Measurements from ENCODE around the gene GPATCH11. TPM values are rescaled to one million over a fixed set of nuclear protein-coding genes. Genes with fewer than 3 reads are reported as not detected.

The GPATCH11 gene
- 1 to 10 TPM; 6.6 to 6.9 TPM for total RNA-seq
- 1 to 10 TPM; 4.2 to 8.9 TPM for polyA plus RNA-seq
- long read RNA-seq, donor 1, partial matches to known transcripts = 1 of 5 reads
- long read RNA-seq, donor 1, other reads (novel, unspliced or antisense) = 1 of 5 reads
- long read RNA-seq, donor 2, partial matches to known transcripts = 2 of 7 reads
- long read RNA-seq, donor 2, other reads (novel, unspliced or antisense) = 2 of 7 reads

DNA sequence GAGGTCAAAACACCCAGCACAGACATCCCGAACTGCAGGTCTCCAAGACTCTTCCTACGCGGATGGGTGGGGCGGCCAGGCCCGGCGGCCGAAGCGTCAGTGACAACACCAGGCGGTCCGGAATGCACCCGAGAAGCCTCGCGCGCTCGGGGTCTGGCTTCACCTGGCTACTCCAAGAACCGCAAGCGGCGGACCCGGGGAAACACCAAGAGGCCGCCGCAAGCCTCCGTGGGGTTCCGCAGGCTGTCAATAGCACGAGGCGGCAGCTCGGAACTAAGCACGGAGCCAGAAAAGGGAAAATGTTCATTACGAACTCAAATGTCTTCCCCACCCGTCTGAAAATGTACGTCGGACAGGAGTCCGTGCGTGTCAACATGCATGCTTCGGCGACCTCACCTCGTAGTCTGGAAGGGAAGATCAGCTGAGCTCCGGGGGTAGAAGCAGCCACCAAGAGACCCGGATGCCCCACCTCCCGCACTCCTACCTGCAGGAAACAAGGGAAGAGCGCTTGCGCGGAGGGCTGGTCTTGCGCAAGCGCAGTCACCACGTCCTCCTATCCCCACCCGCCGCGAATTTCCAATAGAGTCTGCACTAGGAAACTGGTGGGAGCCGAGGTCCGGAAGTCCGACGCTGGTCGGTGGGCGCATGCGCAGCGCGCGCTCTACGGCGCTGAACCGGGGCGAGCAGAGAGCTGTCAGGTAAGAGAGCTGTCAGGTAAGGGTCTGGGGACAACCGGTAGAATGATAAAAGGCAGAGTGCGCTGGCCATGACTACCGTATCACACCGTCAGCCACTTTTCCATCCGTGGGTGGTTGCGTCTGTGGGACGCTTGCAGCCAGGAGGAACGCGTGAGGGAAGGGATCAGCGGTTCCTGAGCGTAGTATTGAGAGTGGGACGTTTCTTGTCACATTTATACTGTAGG, at the start of gene GPATCH11, which contains the start of gene HEATR5B:
GPATCH11 (plus strand) TSS at position 646 of the 922 bp plus-strand sequence. CDS start 3,864 bp downstream, outside the sequence.
HEATR5B (minus strand) TSS at position 500 of the 922 bp plus-strand sequence. CDS start 958 bp downstream, outside the sequence.
- Histone ChIP-seq H3K4me1 (ENCODE audit: control insufficient read depth in 1 of 2, insufficient read depth in 2 of 2, low read length in 2 of 2) (peaks cover 3 to 6% of the 10 kb centered on the region in 2 donors), H3K4me3 (ENCODE audit: low read length in 2 of 2) (peak within 1 kb of the TSS; percentile 87 to 90), H3K36me3 (ENCODE audit: control insufficient read depth in 1 of 2, insufficient read depth in 2 of 2, low read length in 1 of 2) (peaks cover 0 to 4% of the 10 kb centered on the region in 2 donors), H3K9me3 (ENCODE audit: control insufficient read depth, low read length) (no peaks in the 10 kb centered on the region), H3K27me3 (ENCODE audit: control insufficient read depth in 1 of 2, insufficient read depth in 2 of 2, low read length in 1 of 2) (no peaks in the 10 kb centered on the region), H3K27ac (ENCODE audit: low read depth in 1 of 2, low read length in 2 of 2) (peak within 1 kb of the TSS in 1 of 2 donors; percentile 16)
- ATAC-seq (ENCODE audit: low FRiP score) (peak; percentile 99), DNase-seq (peak; percentile 95 to 96)
- WGBS, 2 donors = 0% methylated on average over 74 of the region's 74 CpGs
- intact Hi-C loops (cut with DNase I) = no loop called here

DNA sequence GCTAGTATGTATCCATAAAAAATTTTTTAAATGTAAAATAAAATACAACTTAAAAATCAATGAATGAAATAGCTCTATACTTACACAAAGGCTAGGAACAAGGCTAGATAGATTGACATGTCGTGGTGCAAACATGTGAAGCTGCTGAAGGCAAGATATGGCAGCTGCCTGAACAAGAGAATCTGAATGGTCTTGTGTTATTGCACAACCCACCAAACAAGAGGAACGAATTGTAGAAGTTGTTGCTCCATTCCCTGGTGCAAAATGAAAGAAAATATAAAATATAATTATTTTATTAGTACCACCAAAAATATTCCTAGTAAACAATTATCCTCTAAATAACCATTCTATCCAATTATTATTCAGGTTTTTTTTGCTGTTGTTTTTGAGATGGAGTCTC, 46.5 kb upstream of the GPATCH11 start:
- 93 to 94% methylated on average over 2 of the region's 2 CpGs for WGBS, 2 donors
- no peak for ATAC-seq (ENCODE audit: low FRiP score)
- no peaks in the 10 kb centered on the region for H3K9me3 ChIP-seq (ENCODE audit: control insufficient read depth, low read length)
- H3K4me1 ChIP-seq (ENCODE audit: control insufficient read depth in 1 of 2, insufficient read depth in 2 of 2, low read length in 2 of 2) = no peaks in the 10 kb centered on the region
- no peak for DNase-seq
- intact Hi-C loops (cut with DNase I) = no loop called here
- H3K36me3 ChIP-seq (ENCODE audit: control insufficient read depth in 1 of 2, insufficient read depth in 2 of 2, low read length in 1 of 2) = peaks cover 0 to 2% of the 10 kb centered on the region in 2 donors
- no peaks in the 10 kb centered on the region for H3K27me3 ChIP-seq (ENCODE audit: control insufficient read depth in 1 of 2, insufficient read depth in 2 of 2, low read length in 1 of 2)
- H3K27ac ChIP-seq (ENCODE audit: low read depth in 1 of 2, low read length in 2 of 2) = no peak overlapping the region
- H3K4me3 ChIP-seq (ENCODE audit: low read length in 2 of 2) = no peak overlapping the region

DNA sequence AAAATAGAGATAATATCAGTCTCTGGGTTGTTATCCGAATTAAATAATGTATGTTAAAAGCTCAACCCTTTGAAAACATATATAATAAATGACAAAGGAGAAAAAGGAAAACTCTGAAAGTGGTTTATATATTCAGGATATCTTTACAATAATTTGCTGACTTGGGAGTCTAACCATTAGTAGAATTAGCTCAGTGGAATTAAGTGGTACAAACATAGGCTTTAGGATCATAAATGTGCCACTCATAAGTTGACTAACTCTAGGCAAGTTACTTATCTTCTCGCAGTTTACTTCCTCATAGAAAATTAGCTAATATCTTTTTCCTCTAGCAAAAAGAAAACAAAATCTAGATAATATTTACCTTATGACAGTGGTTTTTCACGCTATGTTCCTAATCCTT, 44.7 kb upstream of the GPATCH11 start:
- H3K27me3 ChIP-seq (ENCODE audit: control insufficient read depth in 1 of 2, insufficient read depth in 2 of 2, low read length in 1 of 2) = no peaks in the 10 kb centered on the region
- DNase-seq (no peak), ATAC-seq (ENCODE audit: low FRiP score) (no peak)
- H3K27ac ChIP-seq (ENCODE audit: low read depth in 1 of 2, low read length in 2 of 2) = no peak overlapping the region
- H3K9me3 ChIP-seq (ENCODE audit: control insufficient read depth, low read length) = no peaks in the 10 kb centered on the region
- WGBS, 2 donors = 95% methylated on average over 3 of the region's 3 CpGs
- intact Hi-C loops (cut with DNase I) = no loop called here
- no peak overlapping the region for H3K4me3 ChIP-seq (ENCODE audit: low read length in 2 of 2)
- H3K4me1 ChIP-seq (ENCODE audit: control insufficient read depth in 1 of 2, insufficient read depth in 2 of 2, low read length in 2 of 2) = no peaks in the 10 kb centered on the region
- peaks cover 0 to 2% of the 10 kb centered on the region in 2 donors for H3K36me3 ChIP-seq (ENCODE audit: control insufficient read depth in 1 of 2, insufficient read depth in 2 of 2, low read length in 1 of 2)

DNA sequence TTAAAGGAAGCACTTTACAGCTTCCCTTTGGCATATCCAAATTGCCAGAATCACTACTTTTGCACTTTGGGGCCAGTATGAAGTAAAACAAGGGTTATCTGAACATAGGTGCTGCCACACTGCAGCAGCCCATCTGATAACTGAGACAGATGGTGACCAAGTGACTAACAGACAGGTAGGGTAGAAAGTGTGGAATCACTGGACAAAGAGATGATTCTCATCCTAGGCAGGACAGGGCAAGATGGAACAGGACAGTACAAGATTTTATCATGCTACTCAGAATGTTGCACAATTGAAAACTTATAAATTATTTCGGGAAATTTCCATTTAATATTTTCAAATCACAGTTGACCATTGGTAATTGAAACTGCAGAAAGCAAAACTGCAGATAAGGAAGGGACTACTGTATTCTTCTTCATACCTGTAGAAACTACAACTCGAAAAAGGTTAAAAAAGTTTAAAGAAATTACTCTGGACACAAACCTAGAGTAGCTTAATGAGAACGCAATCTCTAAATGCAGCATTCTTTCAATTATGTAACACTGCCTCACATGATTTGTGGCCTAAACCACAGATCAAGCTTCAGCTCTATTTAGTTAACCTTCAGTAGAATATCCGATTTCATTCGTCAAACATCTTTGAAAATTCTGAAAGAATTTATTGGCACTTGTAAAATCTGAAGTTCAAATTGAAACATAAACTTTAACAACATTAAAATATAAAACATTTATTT, 31.6 kb upstream of the GPATCH11 start:
- no peak for ATAC-seq (ENCODE audit: low FRiP score)
- Histone ChIP-seq H3K9me3 (ENCODE audit: control insufficient read depth, low read length) (no peaks in the 10 kb centered on the region), H3K27me3 (ENCODE audit: control insufficient read depth in 1 of 2, insufficient read depth in 2 of 2, low read length in 1 of 2) (no peaks in the 10 kb centered on the region), H3K4me3 (ENCODE audit: low read length in 2 of 2) (no peak overlapping the region), H3K4me1 (ENCODE audit: control insufficient read depth in 1 of 2, insufficient read depth in 2 of 2, low read length in 2 of 2) (no peaks in the 10 kb centered on the region), H3K36me3 (ENCODE audit: control insufficient read depth in 1 of 2, insufficient read depth in 2 of 2, low read length in 1 of 2) (peaks cover 2 to 4% of the 10 kb centered on the region in 2 donors), H3K27ac (ENCODE audit: low read depth in 1 of 2, low read length in 2 of 2) (no peak overlapping the region)
- no peak for DNase-seq
- 92 to 94% methylated on average over 5 of the region's 5 CpGs for WGBS, 2 donors
- intact Hi-C loops (cut with DNase I) = no loop called here

DNA sequence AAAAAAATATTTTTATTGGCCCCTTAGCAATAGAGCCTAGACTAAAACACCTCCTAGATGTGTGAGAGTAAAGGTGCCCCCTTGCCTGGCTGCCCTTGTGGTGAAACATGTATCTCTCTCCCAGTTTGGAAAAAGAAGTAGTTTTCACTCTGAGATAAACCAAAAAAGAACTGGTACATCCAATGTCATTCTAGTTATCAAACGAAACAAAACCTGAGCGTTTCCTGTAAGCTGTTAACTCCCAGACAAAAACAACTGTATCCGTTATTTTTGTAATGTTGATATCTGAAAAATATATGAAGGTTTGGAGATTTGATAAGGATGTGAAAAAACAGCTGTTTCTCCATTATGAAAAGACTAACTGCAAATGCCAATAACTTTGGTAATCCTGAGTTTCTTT, 24.5 kb upstream of the GPATCH11 start:
- no peak overlapping the region for H3K27ac ChIP-seq (ENCODE audit: low read depth in 1 of 2, low read length in 2 of 2)
- DNase-seq (no peak), ATAC-seq (ENCODE audit: low FRiP score) (no peak)
- peaks cover 5 to 10% of the 10 kb centered on the region in 2 donors for H3K36me3 ChIP-seq (ENCODE audit: control insufficient read depth in 1 of 2, insufficient read depth in 2 of 2, low read length in 1 of 2)
- H3K9me3 ChIP-seq (ENCODE audit: control insufficient read depth, low read length) = no peaks in the 10 kb centered on the region
- H3K4me3 ChIP-seq (ENCODE audit: low read length in 2 of 2) = no peak overlapping the region
- H3K27me3 ChIP-seq (ENCODE audit: control insufficient read depth in 1 of 2, insufficient read depth in 2 of 2, low read length in 1 of 2) = no peaks in the 10 kb centered on the region
- 50 to 57% methylated on average over 3 of the region's 3 CpGs for WGBS, 2 donors
- intact Hi-C loops (cut with DNase I) = no loop called here
- no peaks in the 10 kb centered on the region for H3K4me1 ChIP-seq (ENCODE audit: control insufficient read depth in 1 of 2, insufficient read depth in 2 of 2, low read length in 2 of 2)

DNA sequence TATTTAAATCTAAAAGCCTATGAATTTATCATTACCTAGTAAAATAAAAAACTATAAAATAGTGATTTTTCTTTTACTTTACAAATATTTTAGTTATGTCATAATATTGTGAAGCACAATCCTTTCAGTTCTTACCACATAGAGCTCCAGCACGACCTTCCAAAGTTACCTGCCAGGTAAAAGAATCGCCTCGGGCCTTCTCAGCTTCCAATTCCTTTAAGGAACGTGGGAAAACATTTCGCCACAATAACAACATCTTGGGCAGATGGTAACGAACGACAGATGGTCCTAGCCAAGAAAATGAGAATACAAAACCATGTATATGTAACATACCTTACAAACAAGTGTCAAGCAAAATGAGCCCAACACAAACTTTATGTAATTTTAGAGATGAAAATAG, 23.9 kb upstream of the GPATCH11 start:
- Histone ChIP-seq H3K27ac (ENCODE audit: low read depth in 1 of 2, low read length in 2 of 2) (no peak overlapping the region), H3K36me3 (ENCODE audit: control insufficient read depth in 1 of 2, insufficient read depth in 2 of 2, low read length in 1 of 2) (peaks cover 6 to 10% of the 10 kb centered on the region in 2 donors), H3K4me1 (ENCODE audit: control insufficient read depth in 1 of 2, insufficient read depth in 2 of 2, low read length in 2 of 2) (no peaks in the 10 kb centered on the region), H3K4me3 (ENCODE audit: low read length in 2 of 2) (no peak overlapping the region), H3K9me3 (ENCODE audit: control insufficient read depth, low read length) (no peaks in the 10 kb centered on the region), H3K27me3 (ENCODE audit: control insufficient read depth in 1 of 2, insufficient read depth in 2 of 2, low read length in 1 of 2) (no peaks in the 10 kb centered on the region)
- ATAC-seq (ENCODE audit: low FRiP score) = no peak
- DNase-seq = no peak
- intact Hi-C loops (cut with DNase I) = no loop called here
- WGBS, 2 donors = 87 to 88% methylated on average over 7 of the region's 7 CpGs

DNA sequence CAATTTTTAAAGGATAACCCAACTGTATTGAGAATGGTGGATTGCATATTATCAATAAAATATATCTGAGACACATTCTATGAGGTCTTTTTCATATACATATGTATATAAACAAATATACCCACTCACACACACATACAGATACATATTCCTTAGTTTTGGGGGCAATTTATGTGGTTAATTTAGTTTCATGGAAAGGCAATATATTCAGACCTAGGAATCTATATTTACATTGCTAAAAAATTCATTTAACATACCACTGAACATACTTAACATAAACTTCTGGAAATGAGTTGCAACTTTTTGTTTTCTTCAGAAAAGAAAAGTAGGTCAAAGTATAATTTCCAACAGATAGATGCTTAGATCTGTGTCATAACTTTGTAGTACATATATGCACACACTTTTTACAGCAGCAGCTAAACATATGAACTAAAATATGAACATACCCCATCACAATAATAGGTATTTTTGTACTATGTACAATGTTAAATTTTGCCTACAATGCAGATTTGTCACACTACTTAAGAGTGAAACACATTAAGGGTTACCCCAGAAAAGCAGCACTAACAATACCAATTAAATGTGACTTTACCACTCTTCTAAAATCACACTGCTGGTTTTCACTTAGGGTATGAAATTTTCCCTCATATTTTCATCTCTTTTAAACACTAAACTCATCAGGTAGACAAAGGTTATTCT, 23.2 kb upstream of the GPATCH11 start:
- Histone ChIP-seq H3K9me3 (ENCODE audit: control insufficient read depth, low read length) (no peaks in the 10 kb centered on the region), H3K36me3 (ENCODE audit: control insufficient read depth in 1 of 2, insufficient read depth in 2 of 2, low read length in 1 of 2) (peaks cover 6 to 10% of the 10 kb centered on the region in 2 donors), H3K27ac (ENCODE audit: low read depth in 1 of 2, low read length in 2 of 2) (no peak overlapping the region), H3K27me3 (ENCODE audit: control insufficient read depth in 1 of 2, insufficient read depth in 2 of 2, low read length in 1 of 2) (no peaks in the 10 kb centered on the region), H3K4me1 (ENCODE audit: control insufficient read depth in 1 of 2, insufficient read depth in 2 of 2, low read length in 2 of 2) (no peaks in the 10 kb centered on the region), H3K4me3 (ENCODE audit: low read length in 2 of 2) (no peak overlapping the region)
- no peak for DNase-seq
- intact Hi-C loops (cut with DNase I) = no loop called here
- ATAC-seq (ENCODE audit: low FRiP score) = no peak

DNA sequence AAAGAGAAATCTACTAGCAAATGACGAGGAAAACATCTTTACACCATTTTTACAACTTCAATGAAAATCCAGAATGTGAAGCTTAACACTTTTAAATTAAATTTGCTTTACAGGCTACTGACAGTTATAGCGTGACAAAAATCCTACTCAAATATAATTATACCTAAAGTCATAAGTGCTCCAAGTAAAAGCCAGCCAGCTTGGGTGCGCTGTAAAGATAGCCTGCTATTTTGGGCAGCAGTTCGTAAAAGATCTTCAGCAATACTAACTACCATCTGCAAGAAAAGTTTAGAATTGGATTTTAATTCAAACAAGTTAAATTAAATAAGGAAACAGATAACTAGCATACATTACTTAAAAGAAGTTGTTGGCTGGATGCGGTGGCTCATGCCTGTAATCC, 22.5 kb upstream of the GPATCH11 start:
- intact Hi-C loops (cut with DNase I) = no loop called here
- Histone ChIP-seq H3K27me3 (ENCODE audit: control insufficient read depth in 1 of 2, insufficient read depth in 2 of 2, low read length in 1 of 2) (no peaks in the 10 kb centered on the region), H3K36me3 (ENCODE audit: control insufficient read depth in 1 of 2, insufficient read depth in 2 of 2, low read length in 1 of 2) (peaks cover 6 to 8% of the 10 kb centered on the region in 2 donors), H3K9me3 (ENCODE audit: control insufficient read depth, low read length) (no peaks in the 10 kb centered on the region), H3K27ac (ENCODE audit: low read depth in 1 of 2, low read length in 2 of 2) (no peak overlapping the region), H3K4me3 (ENCODE audit: low read length in 2 of 2) (no peak overlapping the region), H3K4me1 (ENCODE audit: control insufficient read depth in 1 of 2, insufficient read depth in 2 of 2, low read length in 2 of 2) (no peaks in the 10 kb centered on the region)
- 92% methylated on average over 5 of the region's 5 CpGs for WGBS, 2 donors
- ATAC-seq (ENCODE audit: low FRiP score) (no peak), DNase-seq (no peak)
